H9 (cell line): ENCODE measurements around the gene SEC16B. TPM values are rescaled to one million over a fixed set of nuclear protein-coding genes. Genes with fewer than 3 reads are reported as not detected.

Experiments
- DNase-seq: peaks from one replicate; pipeline ENCODE4 v3.0.0-alpha.2; 2017
- H2AFZ ChIP-seq: one replicate; pipeline ENCODE4 v1.6.1; 2013; ENCODE audit warnings: mild to moderate bottlenecking, low read length, control low read depth, moderate library complexity
- H2AK5ac ChIP-seq: 2 replicates; pipeline ENCODE4 v1.6.1; 2013; ENCODE audit warnings: low read length, control low read depth, mixed read lengths; ENCODE audit not compliant: insufficient read length
- H2BK120ac ChIP-seq: one replicate; pipeline ENCODE4 v1.6.1; 2013; ENCODE audit warnings: low read depth, mild to moderate bottlenecking, low read length, control low read depth, inconsistent platforms; ENCODE audit not compliant: poor library complexity, severe bottlenecking
- H2BK12ac ChIP-seq: 2 replicates; pipeline ENCODE4 v1.6.1; 2013; ENCODE audit warnings: low read length, control low read depth, mixed read lengths, low read depth; ENCODE audit not compliant: insufficient read length
- H2BK15ac ChIP-seq: 2 replicates; pipeline ENCODE4 v1.6.1; 2013; ENCODE audit warnings: low read depth, low read length, control low read depth
- H2BK20ac ChIP-seq: one replicate; pipeline ENCODE4 v1.6.1; 2013; ENCODE audit warnings: low read depth, mild to moderate bottlenecking, low read length, control low read depth, inconsistent platforms; ENCODE audit not compliant: poor library complexity, severe bottlenecking
- H2BK5ac ChIP-seq: 2 replicates; pipeline ENCODE4 v1.6.1; 2013; ENCODE audit warnings: low read length, control low read depth, mixed read lengths; ENCODE audit not compliant: insufficient read length
- H3K14ac ChIP-seq: 2 replicates; pipeline ENCODE4 v1.6.1; 2013; ENCODE audit warnings: low read length, control low read depth; ENCODE audit not compliant: insufficient read depth
- H3K18ac ChIP-seq: 2 replicates; pipeline ENCODE4 v1.6.1; 2013; ENCODE audit warnings: low read depth, mild to moderate bottlenecking, mixed read lengths, low read length, control low read depth; ENCODE audit not compliant: insufficient read length
- H3K23ac ChIP-seq: 2 replicates; pipeline ENCODE4 v1.6.1; 2013; ENCODE audit warnings: low read length, control low read depth, mixed read lengths, low read depth; ENCODE audit not compliant: insufficient read length
- H3K23me2 ChIP-seq: 2 replicates; pipeline ENCODE4 v1.6.1; 2013; ENCODE audit warnings: low read depth, mild to moderate bottlenecking, mixed read lengths, low read length, control low read depth; ENCODE audit not compliant: insufficient read length, poor library complexity, severe bottlenecking
- H3K27ac ChIP-seq: 2 replicates; pipeline ENCODE4 v1.5.1; 2013; ENCODE audit warnings: low read length, control low read depth, mixed read lengths, low read depth; ENCODE audit not compliant: insufficient read length
- H3K27me3 ChIP-seq: 2 replicates; pipeline ENCODE4 v1.6.1; 2013; ENCODE audit warnings: low read length, control low read depth, inconsistent platforms; ENCODE audit not compliant: insufficient read depth
- H3K4ac ChIP-seq: 2 replicates; pipeline ENCODE4 v1.6.1; 2013; ENCODE audit warnings: low read depth, mild to moderate bottlenecking, control low read depth, inconsistent platforms, low read length, moderate library complexity
- H3K4me1 ChIP-seq: 2 replicates; pipeline ENCODE4 v1.6.1; 2013; ENCODE audit warnings: low read length, control low read depth, inconsistent platforms; ENCODE audit not compliant: insufficient read depth
- H3K4me2 ChIP-seq: 2 replicates; pipeline ENCODE4 v1.6.1; 2013; ENCODE audit warnings: low read length, control low read depth, mixed read lengths; ENCODE audit not compliant: insufficient read length, insufficient read depth
- H3K56ac ChIP-seq: 2 replicates; pipeline ENCODE4 v1.6.1; 2013; ENCODE audit warnings: low read depth, mild to moderate bottlenecking, mixed read lengths, low read length, control low read depth; ENCODE audit not compliant: insufficient read length
- H3K79me1 ChIP-seq: 2 replicates; pipeline ENCODE4 v1.6.1; 2013; ENCODE audit warnings: low read depth, mild to moderate bottlenecking, moderate library complexity, low read length, control low read depth, inconsistent platforms; ENCODE audit not compliant: insufficient read depth, poor library complexity, severe bottlenecking
- H3K79me2 ChIP-seq: 2 replicates; pipeline ENCODE4 v1.6.1; 2013; ENCODE audit warnings: low read length, control low read depth, inconsistent platforms; ENCODE audit not compliant: insufficient read depth
- H3K9ac ChIP-seq: 2 replicates; pipeline ENCODE4 v1.6.1; 2013; ENCODE audit warnings: low read length, control low read depth, mixed read lengths; ENCODE audit not compliant: insufficient read length; ENCODE audit errors: extremely low read depth
- H3K9me3 ChIP-seq: one replicate; pipeline ENCODE4 v1.6.1; 2013; ENCODE audit warnings: low read depth, low read length, inconsistent platforms; ENCODE audit not compliant: control insufficient read depth
- H3T11ph ChIP-seq: one replicate; pipeline ENCODE4 v1.6.1; 2013; ENCODE audit warnings: mild to moderate bottlenecking, low read length, control low read depth, inconsistent platforms
- H4K20me1 ChIP-seq: one replicate; pipeline ENCODE4 v1.6.1; 2013; ENCODE audit not compliant: control insufficient read depth, insufficient read length, insufficient read depth
- H4K5ac ChIP-seq: 2 replicates; pipeline ENCODE4 v1.6.1; 2013; ENCODE audit warnings: low read depth, mild to moderate bottlenecking, mixed read lengths, low read length, control low read depth; ENCODE audit not compliant: insufficient read length
- H4K8ac ChIP-seq: replicated peaks from 2 replicates; pipeline ENCODE4 v1.6.1; 2013; ENCODE audit warnings: low read length, control low read depth, mixed read lengths, low read depth; ENCODE audit not compliant: insufficient read length
- H4K91ac ChIP-seq: 2 replicates; pipeline ENCODE4 v1.6.1; 2013; ENCODE audit warnings: low read depth, mild to moderate bottlenecking, moderate library complexity, mixed read lengths, low read length, control low read depth; ENCODE audit not compliant: insufficient read length
- H3K27ac Mint-ChIP-seq, 3 experiments: 2 replicates in 2 of 3; 3 replicates in 1 of 3; pipeline ENCODE4 v1.8.0; 2020 to 2021; ENCODE audit warnings: mixed read lengths in 3 of 3, mild to moderate bottlenecking in 1 of 3, moderate library complexity in 1 of 3
- H3K27me3 Mint-ChIP-seq: 2 replicates; pipeline ENCODE4 v1.8.0; 2021; ENCODE audit warnings: low read depth, mild to moderate bottlenecking, moderate library complexity, mixed read lengths
- H3K36me3 Mint-ChIP-seq, 3 experiments: 2 replicates in 2 of 3; 3 replicates in 1 of 3; pipeline ENCODE4 v1.8.0; 2020 to 2021; ENCODE audit warnings: low read depth in 3 of 3, mixed read lengths in 3 of 3; ENCODE audit not compliant: insufficient read depth in 1 of 3
- H3K4me1 Mint-ChIP-seq, 2 experiments: 2 replicates each; pipeline ENCODE4 v1.8.0; 2020; ENCODE audit warnings: mixed read lengths in 2 of 2
- H3K4me3 Mint-ChIP-seq, 2 experiments: 2 replicates in 1 of 2; 3 replicates in 1 of 2; pipeline ENCODE4 v1.8.0; 2020 to 2021; ENCODE audit warnings: mild to moderate bottlenecking in 2 of 2, mixed read lengths in 2 of 2, moderate library complexity in 1 of 2
- H3K9me3 Mint-ChIP-seq, 2 experiments: 2 replicates in 1 of 2; 3 replicates in 1 of 2; pipeline ENCODE4 v1.8.0; 2020; ENCODE audit warnings: mild to moderate bottlenecking in 2 of 2, mixed read lengths in 2 of 2, moderate library complexity in 1 of 2
- WGBS: extraction: QIAGEN DNeasy Blood & Tissue Kit; methylation state at CpG from one replicate; pipeline ENCODE4 v1.1.7; 2013; ENCODE audit warnings: missing lambda C conversion rate, low lambda C conversion rate, mixed read lengths; ENCODE audit not compliant: insufficient read length; ENCODE audit errors: extremely low coverage; 5-methylcytosine and 5-hydroxymethylcytosine counted together
- total RNA-seq: library from RNA; stranded (reverse); gene quantifications from 2 replicates; pipeline ENCODE4 v1.2.1, GENCODE V29; 2021
- TF ChIP-seq, protein P1 (sequence below): fragments of 200-600 bp; sonication (generic); conservative IDR thresholded peaks from 3 replicates; pipeline ENCODE4 v1.8.0; 2021; ENCODE audit warnings: antibody characterized with exemption, mild to moderate bottlenecking

SEC16B gene
- total RNA-seq, 1 experiment from 2014 or later, result 0.83 TPM

DNA sequence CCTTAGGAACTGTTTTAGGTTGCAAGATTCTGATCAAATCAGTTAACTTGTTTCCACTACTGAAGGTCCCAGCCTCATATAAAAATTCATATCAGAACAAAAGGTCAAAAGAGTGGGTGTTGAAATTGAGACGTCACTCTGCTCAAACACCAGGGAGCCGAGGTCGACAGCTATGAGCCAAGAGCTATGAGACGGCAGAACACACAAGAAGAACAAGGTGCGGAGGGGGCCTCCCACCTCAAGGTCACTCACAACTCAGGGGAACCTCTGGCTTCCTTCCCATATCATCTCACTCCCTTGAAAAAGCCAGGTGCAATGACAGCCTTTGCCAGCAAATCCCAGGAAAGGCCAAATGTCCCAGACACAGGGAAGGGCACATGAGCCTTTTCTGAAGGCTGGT is 749 bp downstream of the SEC16B start:
- Histone ChIP-seq H2BK12ac (no peak overlapping the region), H2BK20ac (no peak overlapping the region), H3K18ac (no peak overlapping the region), H2AFZ (no peak overlapping the region), H2BK120ac (no peak overlapping the region), H3K4me2 (no peak overlapping the region), H3K9me3 (no peaks in the 10 kb centered on the region), H3K4ac (no peak overlapping the region), H2AK5ac (no peak overlapping the region), H3T11ph (no peak overlapping the region), H3K4me1 (no peaks in the 10 kb centered on the region), H4K91ac (no peak overlapping the region), H2BK5ac (no peak overlapping the region), H4K5ac (no peak overlapping the region), H3K27ac (no peak overlapping the region), H4K20me1 (no peaks in the 10 kb centered on the region), H3K27me3 (no peaks in the 10 kb centered on the region), H2BK15ac (no peak overlapping the region), H3K79me2 (no peaks in the 10 kb centered on the region), H4K8ac (no peak overlapping the region), H3K56ac (no peak overlapping the region), H3K23ac (no peak overlapping the region), H3K23me2 (no peaks in the 10 kb centered on the region), H3K79me1 (no peaks in the 10 kb centered on the region), H3K9ac (no peak overlapping the region), H3K14ac (no peak overlapping the region)
- Mint-ChIP-seq H3K4me3 (no peak overlapping the region), H3K36me3 (no peaks in the 10 kb centered on the region), H3K4me1 (no peaks in the 10 kb centered on the region), H3K9me3 (no peaks in the 10 kb centered on the region), H3K27ac (no peak overlapping the region), H3K27me3 (no peaks in the 10 kb centered on the region; the same call in 1 of the 2 replicates)
- TF ChIP-seq, protein P1, sequence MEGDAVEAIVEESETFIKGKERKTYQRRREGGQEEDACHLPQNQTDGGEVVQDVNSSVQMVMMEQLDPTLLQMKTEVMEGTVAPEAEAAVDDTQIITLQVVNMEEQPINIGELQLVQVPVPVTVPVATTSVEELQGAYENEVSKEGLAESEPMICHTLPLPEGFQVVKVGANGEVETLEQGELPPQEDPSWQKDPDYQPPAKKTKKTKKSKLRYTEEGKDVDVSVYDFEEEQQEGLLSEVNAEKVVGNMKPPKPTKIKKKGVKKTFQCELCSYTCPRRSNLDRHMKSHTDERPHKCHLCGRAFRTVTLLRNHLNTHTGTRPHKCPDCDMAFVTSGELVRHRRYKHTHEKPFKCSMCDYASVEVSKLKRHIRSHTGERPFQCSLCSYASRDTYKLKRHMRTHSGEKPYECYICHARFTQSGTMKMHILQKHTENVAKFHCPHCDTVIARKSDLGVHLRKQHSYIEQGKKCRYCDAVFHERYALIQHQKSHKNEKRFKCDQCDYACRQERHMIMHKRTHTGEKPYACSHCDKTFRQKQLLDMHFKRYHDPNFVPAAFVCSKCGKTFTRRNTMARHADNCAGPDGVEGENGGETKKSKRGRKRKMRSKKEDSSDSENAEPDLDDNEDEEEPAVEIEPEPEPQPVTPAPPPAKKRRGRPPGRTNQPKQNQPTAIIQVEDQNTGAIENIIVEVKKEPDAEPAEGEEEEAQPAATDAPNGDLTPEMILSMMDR, result no peak
- no peak for DNase-seq
- WGBS, result no CpG with 5 or more reads among the region's 5 CpGs
